HepG2 (cell line): Measurements from ENCODE around the gene ARVCF. TPM values are rescaled to one million over a fixed set of nuclear protein-coding genes. Genes with fewer than 3 reads are reported as not detected.

Experiments used
- EP300 ChIP-seq, 3 experiments: sonication (generic) in 1 of 3; formaldehyde crosslinking in 1 of 3; IDR thresholded peaks; 2 replicates each; pipeline versions ENCODE4 v1.5.1 to v1.6.1; 2011 to 2020; ENCODE audit warnings: low read depth in 2 of 3, low read length in 2 of 3, borderline replicate concordance in 1 of 3, improper control_type of control experiment in 1 of 3, mild to moderate bottlenecking in 1 of 3, missing genetic modification reagents in 1 of 3, moderate library complexity in 1 of 3
- ERF ChIP-seq: IDR thresholded peaks from 2 replicates; pipeline ENCODE4 v1.6.1; 2018; ENCODE audit warnings: missing biosample characterization, missing genetic modification reagents
- HMGXB3 ChIP-seq: sonication (generic); formaldehyde crosslinking; IDR thresholded peaks from 2 replicates; pipeline ENCODE4 v1.4.0; 2020; ENCODE audit warnings: missing genetic modification reagents, borderline replicate concordance
- NFYC ChIP-seq: IDR thresholded peaks from 2 replicates; pipeline ENCODE4 v1.6.1; 2016; ENCODE audit warnings: missing genetic modification reagents, missing compliant biosample characterization
- RARA ChIP-seq: IDR thresholded peaks from 2 replicates; pipeline ENCODE4 v1.6.1; 2016; ENCODE audit warnings: missing genetic modification reagents, missing compliant biosample characterization
- RBFOX2 ChIP-seq: fragments of 200-400 bp; formaldehyde crosslinking; IDR thresholded peaks from 2 replicates; pipeline ENCODE4 v1.6.1; 2017; ENCODE audit warnings: low read depth, mild to moderate bottlenecking, low read length
- SALL1 ChIP-seq: sonication (generic); formaldehyde crosslinking; IDR thresholded peaks from 2 replicates; pipeline ENCODE4 v1.8.0; 2022; ENCODE audit warnings: mild to moderate bottlenecking, missing genetic modification reagents
- SATB2 ChIP-seq: sonication (generic); formaldehyde crosslinking; IDR thresholded peaks from 2 replicates; pipeline ENCODE4 v1.5.0; 2020; ENCODE audit warnings: missing genetic modification reagents
- SRY ChIP-seq: sonication (generic); formaldehyde crosslinking; IDR thresholded peaks from 2 replicates; pipeline ENCODE4 v1.8.0; 2022; ENCODE audit warnings: mild to moderate bottlenecking, missing genetic modification reagents
- TBL1XR1 ChIP-seq: fragments of 150-350 bp; IDR thresholded peaks from 2 replicates; pipeline ENCODE4 v1.6.1; 2014; ENCODE audit warnings: borderline replicate concordance, low read length; ENCODE audit not compliant: partially characterized antibody
- TEAD3 ChIP-seq: optimal IDR thresholded peaks from 2 replicates; pipeline ENCODE3; 2016; ENCODE audit warnings: borderline replicate concordance
- ZBTB3 ChIP-seq: sonication (generic); formaldehyde crosslinking; IDR thresholded peaks from 2 replicates; pipeline ENCODE4 v1.4.0; 2020; ENCODE audit warnings: low read depth, mild to moderate bottlenecking, moderate library complexity, missing genetic modification reagents, borderline replicate concordance
- ZBTB43 ChIP-seq: sonication (generic); formaldehyde crosslinking; conservative IDR thresholded peaks from 2 replicates; pipeline ENCODE4 v1.4.0; 2020; ENCODE audit warnings: missing genetic modification reagents
- ZNF143 ChIP-seq: sonication (generic); formaldehyde crosslinking; IDR thresholded peaks from 2 replicates; pipeline ENCODE4 v1.4.0; 2020; ENCODE audit warnings: missing genetic modification reagents
- ZNF224 ChIP-seq: sonication (generic); formaldehyde crosslinking; IDR thresholded peaks from 2 replicates; pipeline ENCODE4 v1.5.0; 2020; ENCODE audit warnings: mild to moderate bottlenecking, missing genetic modification reagents
- ZNF260 ChIP-seq: sonication (generic); formaldehyde crosslinking; IDR thresholded peaks from 2 replicates; pipeline ENCODE4 v1.4.0; 2020; ENCODE audit warnings: missing genetic modification reagents, low read depth, mild to moderate bottlenecking, borderline replicate concordance
- ZNF362 ChIP-seq: sonication (generic); formaldehyde crosslinking; IDR thresholded peaks from 2 replicates; pipeline ENCODE4 v1.4.0; 2020; ENCODE audit warnings: missing genetic modification reagents, mild to moderate bottlenecking, borderline replicate concordance
- ZNF382 ChIP-seq: sonication (generic); formaldehyde crosslinking; IDR thresholded peaks from 2 replicates; pipeline ENCODE4 v1.5.0; 2020; ENCODE audit warnings: missing genetic modification reagents, mild to moderate bottlenecking, borderline replicate concordance
- ZNF446 ChIP-seq: sonication (generic); formaldehyde crosslinking; IDR thresholded peaks from 2 replicates; pipeline ENCODE4 v1.5.0; 2020; ENCODE audit warnings: mild to moderate bottlenecking, missing genetic modification reagents
- ZNF615 ChIP-seq: sonication (generic); formaldehyde crosslinking; IDR thresholded peaks from 2 replicates; pipeline ENCODE4 v1.5.0; 2020; ENCODE audit warnings: mild to moderate bottlenecking, missing genetic modification reagents, borderline replicate concordance
- ZNF670 ChIP-seq: sonication (generic); formaldehyde crosslinking; IDR thresholded peaks from 2 replicates; pipeline ENCODE4 v1.8.0; 2022; ENCODE audit warnings: mild to moderate bottlenecking, missing genetic modification reagents, borderline replicate concordance
- ZNF691 ChIP-seq: sonication (generic); formaldehyde crosslinking; IDR thresholded peaks from 2 replicates; pipeline ENCODE4 v1.4.0; 2020; ENCODE audit warnings: missing genetic modification reagents, low read depth, mild to moderate bottlenecking, borderline replicate concordance
- ZNF766 ChIP-seq: sonication (generic); formaldehyde crosslinking; IDR thresholded peaks from 2 replicates; pipeline ENCODE4 v1.5.0; 2020; ENCODE audit warnings: missing genetic modification reagents, borderline replicate concordance
- ZSCAN9 ChIP-seq: IDR thresholded peaks from 2 replicates; pipeline ENCODE4 v1.6.1; 2016; ENCODE audit warnings: borderline replicate concordance
- polyA plus RNA-seq, 8 experiments: library from polyadenylated mRNA; depleted of rRNA in 3 of 8; stranded (reverse) in 7 of 8; unstranded in 1 of 8; fragments of >200 nt; fragmentation: Illumina TruSeq in 4 of 8; extraction: Trizol in 4 of 8; gene quantifications; 2 replicates each; pipeline versions ENCODE4 v1.2.1 to v1.2.3, GENCODE V29; 2011 to 2016; ENCODE audit warnings: low read depth in 4 of 8, missing spikeins in 1 of 8, mixed read lengths in 1 of 8; ENCODE audit not compliant: insufficient read depth in 1 of 8
- total RNA-seq, 5 experiments: library from RNA; depleted of rRNA; stranded (reverse); fragments of >200 nt; fragmentation: Illumina TruSeq; extraction: Trizol; gene quantifications; 2 replicates each; pipeline ENCODE4 v1.2.3, GENCODE V29; 2016; ENCODE audit warnings: low read depth in 1 of 5

The ARVCF gene
- total and polyA plus RNA-seq, 2 of the 13 experiments (the other 11 are each of a cell fraction or from before 2014, with no cell fraction given): 16.4 to 17.7 TPM

GRCh38 chr22:19957445-19957844 lies 59.2 kb downstream of the ARVCF start (continued):
- no peak for TF ChIP-seq ZNF670
- no peak for TF ChIP-seq ZNF260 (CRISPR knock-in tag)
- TF ChIP-seq HMGXB3: no peak
- TF ChIP-seq TEAD3 (CRISPR knock-in tag): peak; percentile 27
- TF ChIP-seq ZSCAN9 (CRISPR knock-in tag): no peak
- peak; percentile 63; the same call in 1 of the 2 replicates for TF ChIP-seq SALL1 (CRISPR knock-in tag)
- TF ChIP-seq ZNF362 (CRISPR knock-in tag): no peak
- TF ChIP-seq SRY (CRISPR knock-in tag): 0 out of 2 replicates have a peak, but pooled peaks have one; percentile 31
- no peak for TF ChIP-seq ZNF691
- peak; percentile 9; the same call in 1 of the 2 replicates for TF ChIP-seq RARA
- TF ChIP-seq ZNF382 (CRISPR knock-in tag): no peak
- peak; percentile 69; the same call in 1 of the 2 replicates for TF ChIP-seq ZBTB43 (CRISPR knock-in tag)
- TF ChIP-seq ZNF446: no peak
- no peak for TF ChIP-seq RBFOX2
- no peak for TF ChIP-seq ZNF615 (CRISPR knock-in tag)
- no peak for TF ChIP-seq ZNF766
- TF ChIP-seq ZBTB3: no peak
- no peak for TF ChIP-seq ERF
- TF ChIP-seq NFYC (CRISPR knock-in tag): no peak
- TF ChIP-seq ZNF224 (CRISPR knock-in tag): no peak
- no peak for TF ChIP-seq ZNF143 (CRISPR knock-in tag)
- TF ChIP-seq EP300 (IDR thresholded peaks at IDR 0.05; ENCODE audit: low read depth in 2 of 2, low read length in 2 of 2): no peak
- no peak for TF ChIP-seq EP300 (CRISPR knock-in tag; IDR thresholded peaks at IDR 0.05; ENCODE audit: borderline replicate concordance)
- no peak for TF ChIP-seq SATB2 (CRISPR knock-in tag)
- TF ChIP-seq TBL1XR1: no peak
